Measurements from ENCODE around the gene ZNF302. TPM values are rescaled to one million over a fixed set of nuclear protein-coding genes. Genes with fewer than 3 reads are reported as not detected.

ZNF302 gene
- polyA plus RNA-seq, 6 donors from 2014 or later: 15.8 to 25.0 (median 22.8) TPM

GRCh38 chr19:34713262-34713637 is 35.8 kb downstream of the ZNF302 start:
- H3K27me3 Mint-ChIP-seq: peaks cover 20 to 57% (median 39%) of the 10 kb centered on the region in 3 donors
- DNase-seq: no peak
- H3K4me1 Mint-ChIP-seq: peaks cover 0 to 6% (median 4%) of the 10 kb centered on the region in 3 donors
- ATAC-seq (ENCODE audit: low read depth in 2 of 2): no peak
- peaks cover 4 to 16% of the 10 kb centered on the region in 2 donors for H3K36me3 Mint-ChIP-seq
- peaks cover 0 to 35% (median 23%) of the 10 kb centered on the region in 7 donors for H3K9me3 Mint-ChIP-seq
- H3K27ac Mint-ChIP-seq: no peak overlapping the region
- H3K4me3 Mint-ChIP-seq: no peak overlapping the region

GRCh38 chr19:34715357-34715756 is 37.9 kb downstream of the ZNF302 start:
- peaks cover 25 to 56% (median 34%) of the 10 kb centered on the region in 3 donors for H3K27me3 Mint-ChIP-seq
- no peak for DNase-seq
- H3K9me3 Mint-ChIP-seq: peaks cover 0 to 35% (median 23%) of the 10 kb centered on the region in 7 donors
- no peak overlapping the region for H3K27ac Mint-ChIP-seq
- H3K4me3 Mint-ChIP-seq: no peak overlapping the region
- H3K36me3 Mint-ChIP-seq: peaks cover 4 to 16% of the 10 kb centered on the region in 2 donors
- peaks cover 0 to 6% (median 4%) of the 10 kb centered on the region in 3 donors for H3K4me1 Mint-ChIP-seq
- ATAC-seq (ENCODE audit: low read depth in 2 of 2): no peak

GRCh38 chr19:34722353-34722752 is 44.9 kb downstream of the ZNF302 start:
- no peak overlapping the region for H3K27ac Mint-ChIP-seq
- no peaks in the 10 kb centered on the region for H3K4me1 Mint-ChIP-seq
- H3K4me3 Mint-ChIP-seq: no peak overlapping the region
- DNase-seq (no peak), ATAC-seq (ENCODE audit: low read depth in 2 of 2) (no peak)
- peaks cover 0 to 2% (median 0%) of the 10 kb centered on the region in 7 donors for H3K9me3 Mint-ChIP-seq
- no peaks in the 10 kb centered on the region for H3K36me3 Mint-ChIP-seq
- H3K27me3 Mint-ChIP-seq: peaks cover 32 to 65% (median 55%) of the 10 kb centered on the region in 3 donors

GRCh38 chr19:34725400-34725799 is 47.9 kb downstream of the ZNF302 start:
- no peaks in the 10 kb centered on the region for H3K36me3 Mint-ChIP-seq
- H3K27me3 Mint-ChIP-seq: peaks cover 31 to 67% (median 65%) of the 10 kb centered on the region in 3 donors
- peaks cover 0 to 5% (median 0%) of the 10 kb centered on the region in 7 donors for H3K9me3 Mint-ChIP-seq
- H3K4me3 Mint-ChIP-seq: no peak overlapping the region
- DNase-seq (no peak), ATAC-seq (ENCODE audit: low read depth in 2 of 2) (no peak)
- H3K4me1 Mint-ChIP-seq: no peaks in the 10 kb centered on the region
- no peak overlapping the region for H3K27ac Mint-ChIP-seq

GRCh38 chr19:34731019-34731829 is 53.7 kb downstream of the ZNF302 start:
- DNase-seq: no peak
- peaks cover 0 to 6% (median 2%) of the 10 kb centered on the region in 7 donors for H3K9me3 Mint-ChIP-seq
- peaks cover 20 to 32% (median 28%) of the 10 kb centered on the region in 3 donors for H3K4me1 Mint-ChIP-seq
- H3K27me3 Mint-ChIP-seq: peaks cover 15 to 27% (median 26%) of the 10 kb centered on the region in 3 donors
- H3K4me3 Mint-ChIP-seq: peak overlapping the region in 6 of 8 donors; percentile 15 to 80 (median 47)
- peaks cover 8 to 10% of the 10 kb centered on the region in 2 donors for H3K36me3 Mint-ChIP-seq
- peak overlapping the region in 1 of 6 donors; percentile 79 for H3K27ac Mint-ChIP-seq
- no peak for ATAC-seq (ENCODE audit: low read depth in 2 of 2)

- peak overlapping the region in 1 of 6 donors; percentile 79 for H3K27ac Mint-ChIP-seq
Observed at GRCh38 chr19:34731964-34732363, 54.5 kb downstream of the ZNF302 start.

GRCh38 chr19:34732612-34733211 is 55.2 kb downstream of the ZNF302 start:
- Mint-ChIP-seq H3K27ac (peak overlapping the region in 1 of 6 donors; percentile 42), H3K9me3 (peaks cover 0 to 6% (median 2%) of the 10 kb centered on the region in 7 donors)
- no peak for ATAC-seq (ENCODE audit: low read depth in 2 of 2)

More at GRCh38 chr19:34731964-34732363, 54.5 kb downstream of the ZNF302 start:
- Mint-ChIP-seq H3K4me1 (peaks cover 20 to 33% (median 29%) of the 10 kb centered on the region in 3 donors), H3K36me3 (peaks cover 8 to 11% of the 10 kb centered on the region in 2 donors), H3K9me3 (peaks cover 0 to 6% (median 2%) of the 10 kb centered on the region in 7 donors), H3K27me3 (peaks cover 8 to 19% (median 18%) of the 10 kb centered on the region in 3 donors), H3K4me3 (peak overlapping the region in 5 of 8 donors; percentile 37 to 80 (median 55))
- no peak for ATAC-seq (ENCODE audit: low read depth in 2 of 2)
- DNase-seq: no peak

GRCh38 chr19:34733266-34733745 is 55.8 kb downstream of the ZNF302 start:
- DNase-seq: no peak
- Mint-ChIP-seq H3K4me3 (peak overlapping the region; percentile 92 to 99 (median 96)), H3K27ac (peak overlapping the region; percentile 93 to 98 (median 97)), H3K9me3 (peaks cover 0 to 5% (median 2%) of the 10 kb centered on the region in 7 donors), H3K27me3 (peaks cover 0 to 7% (median 5%) of the 10 kb centered on the region in 3 donors), H3K4me1 (peaks cover 20 to 33% (median 29%) of the 10 kb centered on the region in 3 donors), H3K36me3 (peaks cover 13 to 18% of the 10 kb centered on the region in 2 donors)
- peak; percentile 14 to 26 for ATAC-seq (ENCODE audit: low read depth in 2 of 2)

More at GRCh38 chr19:34732612-34733211, 55.2 kb downstream of the ZNF302 start:
- H3K4me3 Mint-ChIP-seq: peak overlapping the region; percentile 59 to 99 (median 78)
- peaks cover 20 to 33% (median 29%) of the 10 kb centered on the region in 3 donors for H3K4me1 Mint-ChIP-seq
- H3K36me3 Mint-ChIP-seq: peaks cover 8 to 12% of the 10 kb centered on the region in 2 donors
- H3K27me3 Mint-ChIP-seq: peaks cover 4 to 12% (median 11%) of the 10 kb centered on the region in 3 donors
- DNase-seq: no peak

GRCh38 chr19:34733746-34734536 is 56.5 kb downstream of the ZNF302 start, which contains the start of gene ZNF181:
TSS of gene ZNF181 (plus strand) at chr19:34734243. CDS start at chr19:34735038, 795 bp downstream.
- peak within 1 kb of the TSS; percentile 93 to 98 (median 97) for H3K27ac Mint-ChIP-seq
- H3K4me1 Mint-ChIP-seq: peaks cover 20 to 33% (median 29%) of the 10 kb centered on the region in 3 donors
- peak within 1 kb of the TSS; percentile 92 to 99 (median 96) for H3K4me3 Mint-ChIP-seq
- H3K27me3 Mint-ChIP-seq: peaks cover 0 to under 1% (median 0%) of the 10 kb centered on the region in 3 donors
- ATAC-seq (ENCODE audit: low read depth in 2 of 2) (peak; percentile 84), DNase-seq (peak; percentile 77)
- peaks cover 0 to 5% (median 2%) of the 10 kb centered on the region in 7 donors for H3K9me3 Mint-ChIP-seq
- H3K36me3 Mint-ChIP-seq: peaks cover 18 to 24% of the 10 kb centered on the region in 2 donors

GRCh38 chr19:34734537-34735103 is 57.1 kb downstream of the ZNF302 start:
- Mint-ChIP-seq H3K27ac (peak overlapping the region; percentile 91 to 98 (median 97)), H3K9me3 (peaks cover 0 to 10% (median 2%) of the 10 kb centered on the region in 7 donors), H3K4me3 (peak overlapping the region; percentile 92 to 99 (median 96)), H3K4me1 (peaks cover 20 to 33% (median 29%) of the 10 kb centered on the region in 3 donors), H3K36me3 (peaks cover 25 to 31% of the 10 kb centered on the region in 2 donors), H3K27me3 (no peaks in the 10 kb centered on the region)
- DNase-seq: no peak
- ATAC-seq (ENCODE audit: low read depth in 2 of 2): peak in 1 of 2 donors; percentile 66

Measured in naive B cell (primary cell).